ENCODE data around the gene MYOZ2. TPM values are rescaled to one million over a fixed set of nuclear protein-coding genes. Genes with fewer than 3 reads are reported as not detected.

MYOZ2 gene
- total RNA-seq, 1 donor from 2014 or later: 0.06 TPM

- DNase-seq (ENCODE audit: extremely low read depth, low read depth, low spot score): no peak
Observed at GRCh38 chr4:119233750-119234149, 98.1 kb downstream of the MYOZ2 start.

- no peak for DNase-seq (ENCODE audit: extremely low read depth, low read depth, low spot score)
Observed at GRCh38 chr4:119237201-119237600, 101.6 kb downstream of the MYOZ2 start.

Other genes with a start within 250 kb of the MYOZ2 start
- gene SYNPO2, start 247.0 kb upstream of the MYOZ2 start, total RNA-seq: 0.47 and 0.53 TPM in 2 replicates
- 15.8 and 26.5 TPM in 2 replicates for gene USP53, start 76.9 kb downstream of the MYOZ2 start, total RNA-seq
- not detected in 2 replicates for gene FABP2, start 186.3 kb downstream of the MYOZ2 start, total RNA-seq